Activated CD4-positive, CD25-positive, alpha-beta regulatory T cell (primary cell): ENCODE results near the gene OGFOD3.
"Not testable (repeated sequence)": the region's sequence is repeated elsewhere in the genome, so short reads cannot be mapped to it uniquely, and the experiment has no call there.

Experiments
- DNase-seq, 4 experiments: peaks; one replicate each; lab custom pipeline; 2025; lab: John Stamatoyannopoulos, UW

Gene OGFOD3, protein sequence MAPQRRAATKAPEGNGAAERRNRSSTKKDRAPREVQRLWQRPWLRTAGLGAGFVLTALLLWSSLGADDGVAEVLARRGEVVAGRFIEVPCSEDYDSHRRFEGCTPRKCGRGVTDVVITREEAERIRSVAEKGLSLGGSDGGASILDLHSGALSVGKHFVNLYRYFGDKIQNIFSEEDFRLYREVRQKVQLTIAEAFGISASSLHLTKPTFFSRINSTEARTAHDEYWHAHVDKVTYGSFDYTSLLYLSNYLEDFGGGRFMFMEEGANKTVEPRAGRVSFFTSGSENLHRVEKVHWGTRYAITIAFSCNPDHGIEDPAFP

DNA sequence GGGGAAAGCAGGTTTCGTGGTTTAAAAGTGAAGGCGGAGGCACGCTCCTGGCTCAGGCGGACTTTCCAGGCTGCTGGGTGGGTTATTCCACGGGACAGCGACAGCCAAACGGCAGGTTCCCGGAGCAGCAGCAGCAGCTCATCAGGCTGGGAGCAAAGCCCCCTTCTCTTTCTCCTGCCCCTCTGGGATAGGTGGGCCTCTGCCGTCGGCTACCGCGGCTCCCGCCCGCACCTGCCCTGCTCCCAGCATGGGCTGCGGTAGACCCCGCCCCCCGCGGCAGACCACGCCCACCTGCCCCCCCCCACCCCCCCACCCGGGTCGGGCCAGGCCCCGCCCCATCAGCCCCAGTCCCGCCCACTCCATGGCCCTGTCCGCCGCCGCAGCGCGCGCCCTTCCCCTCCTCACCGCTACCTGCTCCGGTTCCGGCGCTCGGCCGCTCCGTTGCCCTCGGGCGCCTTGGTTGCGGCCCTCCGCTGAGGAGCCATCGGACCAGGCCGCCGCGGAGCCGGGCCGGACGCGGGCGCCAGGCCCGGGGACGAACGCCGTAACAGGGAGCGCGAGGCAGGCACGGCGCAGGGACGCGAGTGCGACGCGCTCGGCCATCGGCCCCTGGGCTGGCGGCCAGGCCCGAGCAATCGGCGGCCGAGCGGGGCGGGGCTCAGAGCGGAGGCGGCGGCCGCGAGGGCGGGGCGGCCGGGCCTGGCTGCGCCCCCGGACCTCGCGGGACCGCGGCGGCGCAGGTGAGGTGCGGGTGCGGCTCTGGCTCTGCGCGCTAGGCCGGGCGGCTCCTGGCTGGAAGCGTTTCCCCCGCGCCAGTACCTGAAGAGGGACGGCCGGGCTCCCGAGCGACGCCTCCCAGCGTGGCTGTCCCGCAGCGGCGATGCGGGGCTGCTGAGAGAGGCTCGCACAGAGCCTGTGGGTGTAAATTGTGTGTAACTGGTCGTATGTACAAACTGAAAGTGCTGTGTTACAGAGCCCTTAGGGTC is at the start of gene OGFOD3, which contains the start of gene HEXD:
OGFOD3 (minus strand) TSS at position 586 of the 986 bp plus-strand sequence; CDS start at position 485, 101 bp downstream.
HEXD (plus strand) TSS at position 347 of the 986 bp plus-strand sequence. CDS start 1,453 bp downstream, outside the sequence.
- peak; percentile 71 to 80 (median 76) for DNase-seq

- no peak for DNase-seq
These were observed 46.7 kb upstream of the OGFOD3 start for GRCh38 chr17:82465023-82465603.

DNA sequence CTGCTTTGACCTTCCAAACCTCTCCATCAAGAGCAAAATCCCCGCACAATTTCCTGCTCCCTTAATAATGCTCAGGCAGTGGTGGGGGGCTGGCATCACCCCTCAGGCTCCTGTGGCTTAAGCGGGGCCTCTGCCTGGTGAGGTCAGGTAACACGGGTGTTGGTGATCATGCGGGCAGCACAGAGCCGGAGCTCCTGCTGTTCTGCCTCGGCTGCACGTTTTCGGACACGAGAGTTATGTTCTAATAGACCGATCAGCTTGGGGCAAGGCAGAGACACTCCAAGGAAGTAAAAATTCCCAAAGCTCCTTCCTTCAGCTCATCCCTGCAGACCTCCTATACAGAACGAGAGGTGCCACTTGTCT is 46.2 kb upstream of the OGFOD3 start:
- no peak for DNase-seq

DNA sequence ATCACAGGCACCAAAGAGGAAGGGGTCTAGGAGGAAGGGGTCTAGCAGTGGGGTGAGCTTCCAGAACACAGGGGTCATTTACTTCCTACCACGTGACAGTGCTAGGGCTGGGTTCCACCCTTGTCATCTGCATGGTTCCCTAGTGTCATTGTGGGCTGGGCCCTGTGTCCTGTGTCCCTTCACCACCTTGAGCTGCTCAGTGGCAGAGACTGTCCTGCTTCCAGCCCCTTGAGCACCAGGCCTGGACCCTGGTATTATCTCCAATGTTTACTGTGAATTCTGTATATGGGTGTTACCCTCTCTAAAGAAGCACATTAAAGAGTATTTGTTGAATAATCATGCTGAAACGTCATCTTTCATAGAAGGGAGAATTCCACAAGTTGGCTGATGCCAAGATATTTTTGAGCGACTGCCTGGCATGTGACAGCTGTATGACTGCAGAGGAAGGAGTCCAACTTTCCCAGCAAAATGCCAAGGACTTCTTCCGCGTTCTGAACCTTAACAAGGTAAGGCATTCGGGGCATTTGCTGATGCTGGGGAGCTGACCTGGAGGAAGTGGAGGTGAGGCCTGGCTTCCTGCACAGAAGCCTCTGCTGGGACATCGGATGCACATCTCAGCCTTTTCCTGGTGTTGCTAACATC is 45.7 kb upstream of the OGFOD3 start:
- no peak for DNase-seq

DNA sequence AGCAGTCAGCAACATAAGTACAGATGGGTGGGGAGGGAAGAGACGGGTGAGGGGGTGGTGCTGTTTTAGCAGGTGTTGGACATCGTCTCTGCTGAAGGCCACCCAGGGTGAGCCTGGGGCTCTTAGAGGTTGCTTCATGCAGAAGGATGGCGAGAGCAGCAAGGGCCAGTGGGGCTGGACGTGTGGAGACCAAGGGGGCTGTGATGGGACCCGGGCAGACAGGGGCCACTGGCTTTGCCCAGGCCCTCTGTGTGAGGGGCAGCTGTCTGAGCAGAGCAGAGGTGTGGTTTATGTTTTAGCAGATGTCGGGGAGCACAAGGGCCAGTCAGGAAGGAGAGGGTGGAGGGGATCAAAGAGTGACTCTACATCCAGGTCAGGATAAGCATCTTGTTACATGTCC is 45.0 kb upstream of the OGFOD3 start:
- DNase-seq = no peak

GRCh38 chr17:82461827-82462524 is 43.6 kb upstream of the OGFOD3 start:
- no peak for DNase-seq

GRCh38 chr17:82459936-82460335 is 41.5 kb upstream of the OGFOD3 start:
- DNase-seq = not testable (repeated sequence)

DNA sequence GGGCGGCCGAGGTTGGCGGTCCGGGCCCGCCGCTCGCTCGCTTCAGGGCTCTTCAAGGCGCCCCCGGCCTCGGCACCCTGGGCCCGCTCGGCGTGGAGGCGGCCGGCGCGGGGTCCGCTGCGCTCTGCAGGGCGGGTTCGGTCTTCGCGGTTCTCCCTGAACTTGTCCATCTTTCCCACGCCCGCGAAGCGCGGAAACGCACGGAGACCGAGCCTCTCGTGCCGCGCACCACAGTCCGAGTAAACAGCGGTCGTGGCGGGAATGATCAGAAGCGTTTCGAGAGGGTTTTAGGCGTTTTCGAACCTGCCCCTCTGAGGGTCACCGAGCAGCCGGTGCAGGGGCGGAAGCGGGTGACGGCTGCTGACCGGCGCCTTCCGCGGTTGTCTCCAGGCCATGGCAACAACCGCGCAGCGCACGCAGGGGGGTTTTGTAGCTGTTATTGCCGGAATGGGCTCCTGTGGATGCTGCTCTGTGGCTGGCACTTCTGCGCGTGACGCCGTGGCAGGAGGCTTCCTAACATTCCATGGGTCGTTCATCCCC is 40.6 kb upstream of the OGFOD3 start:
- DNase-seq = no peak

DNA sequence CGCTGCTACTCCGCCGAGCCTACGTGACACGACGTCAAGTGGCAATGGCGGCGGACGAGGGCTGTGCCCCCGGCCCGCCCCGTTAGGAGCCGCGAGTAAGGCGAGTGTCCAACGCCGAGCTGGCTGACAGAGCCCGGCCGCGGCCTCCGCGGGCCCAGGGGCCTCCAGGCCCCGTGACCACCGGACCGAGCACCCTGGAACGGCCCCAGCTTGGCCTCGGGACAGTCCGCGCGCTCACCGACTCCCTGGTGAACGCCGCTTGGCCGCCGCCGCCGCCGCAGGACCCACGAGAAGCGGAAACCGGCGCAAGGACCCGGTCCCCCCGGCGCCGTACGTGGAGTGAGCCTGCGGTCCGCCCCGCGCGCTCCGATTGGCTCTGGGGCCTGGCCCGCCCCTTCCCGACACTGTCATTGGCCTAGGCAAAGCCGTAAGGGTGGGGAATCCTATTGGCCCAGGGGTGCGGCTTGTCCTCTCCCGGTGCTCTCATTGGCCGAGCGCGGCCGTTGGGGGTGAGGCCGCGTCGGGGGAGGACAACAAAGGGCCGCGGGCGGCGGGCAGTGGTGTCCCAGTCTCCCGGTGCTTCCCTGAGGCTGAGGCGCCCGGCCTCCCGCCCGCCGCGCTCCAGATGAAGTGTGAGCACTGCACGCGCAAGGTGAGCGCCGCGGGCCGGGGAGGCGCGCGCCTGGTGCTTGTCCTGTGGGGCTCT is 39.9 kb upstream of the OGFOD3 start, which contains the start of gene NARF:
NARF (plus strand) TSS at position 563 of the 706 bp plus-strand sequence; CDS start at position 626, 63 bp downstream.
- DNase-seq = peak; percentile 85 to 96 (median 90)

DNA sequence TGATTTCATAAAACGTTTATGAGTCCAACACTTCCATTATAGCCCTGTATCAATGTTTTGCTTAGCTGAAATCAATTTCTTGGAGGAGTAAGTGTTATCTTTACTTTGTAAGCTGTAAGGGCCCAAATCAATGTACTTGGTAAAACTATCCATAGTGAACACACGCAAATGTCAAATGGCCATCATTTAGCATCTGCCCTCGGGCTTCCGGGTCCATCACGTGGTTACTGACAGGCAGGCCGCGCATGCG is 39.5 kb upstream of the OGFOD3 start:
- DNase-seq = no peak

- DNase-seq = no peak
These were observed 38.9 kb upstream of the OGFOD3 start for GRCh38 chr17:82457073-82457928.

GRCh38 chr17:82453706-82454105 is 35.3 kb upstream of the OGFOD3 start:
- DNase-seq = not testable (repeated sequence)

GRCh38 chr17:82453151-82453550 is 34.8 kb upstream of the OGFOD3 start:
- not testable (repeated sequence) for DNase-seq

GRCh38 chr17:82452162-82452561 is 33.8 kb upstream of the OGFOD3 start:
- DNase-seq = no peak

DNA sequence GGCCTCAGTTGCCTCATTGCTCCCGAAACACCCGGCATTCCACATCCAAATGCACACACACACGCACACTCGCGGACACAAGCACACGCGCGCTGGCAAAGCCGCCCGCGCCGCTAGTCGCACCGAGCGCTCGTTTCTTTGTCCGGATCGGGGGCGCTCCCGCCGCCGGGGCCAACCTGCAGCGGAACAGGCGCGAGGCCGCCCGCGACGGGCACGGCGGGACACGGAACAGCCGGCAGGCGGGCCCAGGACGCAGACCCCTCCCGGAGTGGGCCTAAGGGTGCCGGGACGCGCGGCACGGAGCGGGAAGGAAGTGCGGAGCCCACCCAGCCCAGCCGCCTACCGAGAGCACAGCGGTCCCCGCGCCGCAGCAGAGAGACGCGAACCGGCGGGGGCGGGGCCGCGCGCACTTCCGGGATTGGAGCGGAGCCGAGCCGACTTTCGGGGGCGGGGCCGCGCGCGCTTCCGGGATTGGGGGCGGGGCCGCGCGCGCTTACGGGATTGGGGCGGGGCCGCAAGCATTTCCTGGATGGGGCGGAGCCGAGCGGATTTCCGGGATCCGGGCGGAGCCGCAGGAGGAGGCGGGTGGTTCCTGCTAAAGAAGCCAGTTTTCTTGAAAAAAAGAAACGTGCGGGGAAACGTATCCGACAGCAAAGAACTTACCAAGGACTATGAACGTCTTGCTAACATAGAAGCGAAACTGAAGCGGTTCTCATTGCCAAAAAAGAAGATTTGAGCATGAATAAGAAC is 32.1 kb upstream of the OGFOD3 start, which contains the start of gene CYBC1:
CYBC1 (minus strand) TSS at position 396 of the 750 bp plus-strand sequence. CDS start 1,498 bp downstream, outside the sequence.
- DNase-seq = peak; percentile 91 to 98 (median 96)

GRCh38 chr17:82449883-82450356 is 31.5 kb upstream of the OGFOD3 start:
- DNase-seq = peak in 1 of 4 experiments; percentile 34

GRCh38 chr17:82449131-82449882 is 30.9 kb upstream of the OGFOD3 start:
- peak in 3 of 4 experiments; percentile 49 to 75 (median 70) for DNase-seq

GRCh38 chr17:82447876-82448275 is 29.5 kb upstream of the OGFOD3 start:
- no peak for DNase-seq
